Osteocyte (in vitro differentiated cells): ENCODE results near the gene MICB. TPM values are rescaled to one million over a fixed set of nuclear protein-coding genes. Genes with fewer than 3 reads are reported as not detected.

ENCODE experiments used
- DNase-seq: peaks from one replicate; pipeline ENCODE4 v3.0.0; 2021; ENCODE audit warnings: mixed read lengths; ENCODE audit not compliant: unreplicated experiment; ENCODE audit errors: extremely low spot score
- H3K27ac Mint-ChIP-seq: one replicate; pipeline ENCODE4 v1.8.0; 2021; ENCODE audit warnings: mild to moderate bottlenecking, mixed read lengths; ENCODE audit not compliant: unreplicated experiment
- H3K27me3 Mint-ChIP-seq: one replicate; pipeline ENCODE4 v1.8.0; 2021; ENCODE audit warnings: mixed read lengths; ENCODE audit not compliant: unreplicated experiment
- H3K36me3 Mint-ChIP-seq: one replicate; pipeline ENCODE4 v1.8.0; 2021; ENCODE audit warnings: mixed read lengths; ENCODE audit not compliant: unreplicated experiment
- H3K4me1 Mint-ChIP-seq: one replicate; pipeline ENCODE4 v1.8.0; 2021; ENCODE audit warnings: mixed read lengths; ENCODE audit not compliant: unreplicated experiment
- H3K4me3 Mint-ChIP-seq: one replicate; pipeline ENCODE4 v1.8.0; 2021; ENCODE audit warnings: mild to moderate bottlenecking, moderate library complexity, mixed read lengths; ENCODE audit not compliant: unreplicated experiment
- H3K9me3 Mint-ChIP-seq: one replicate; pipeline ENCODE4 v1.8.0; 2021; ENCODE audit warnings: mixed read lengths; ENCODE audit not compliant: unreplicated experiment
- total RNA-seq: library from RNA; stranded (reverse); gene quantifications from 2 replicates; pipeline ENCODE4 v1.2.1, GENCODE V29; 2021
- TF ChIP-seq, protein P1 (sequence below): fragments of 200-600 bp; sonication (generic); IDR thresholded peaks from 2 replicates; pipeline ENCODE4 v1.5.0; 2021; ENCODE audit warnings: antibody characterized with exemption, mild to moderate bottlenecking, moderate library complexity

MICB gene
- total RNA-seq, 1 donor from 2014 or later = 12.1 TPM

GRCh38 chr6:31544676-31545075 is 46.7 kb downstream of the MICB start:
- Mint-ChIP-seq H3K27ac (peak overlapping the region; percentile 58), H3K36me3 (peaks cover 16% of the 10 kb centered on the region), H3K9me3 (no peaks in the 10 kb centered on the region), H3K4me3 (peak overlapping the region; percentile 23), H3K27me3 (no peaks in the 10 kb centered on the region), H3K4me1 (peaks cover 53% of the 10 kb centered on the region)
- no peak for DNase-seq
- TF ChIP-seq, protein P1, sequence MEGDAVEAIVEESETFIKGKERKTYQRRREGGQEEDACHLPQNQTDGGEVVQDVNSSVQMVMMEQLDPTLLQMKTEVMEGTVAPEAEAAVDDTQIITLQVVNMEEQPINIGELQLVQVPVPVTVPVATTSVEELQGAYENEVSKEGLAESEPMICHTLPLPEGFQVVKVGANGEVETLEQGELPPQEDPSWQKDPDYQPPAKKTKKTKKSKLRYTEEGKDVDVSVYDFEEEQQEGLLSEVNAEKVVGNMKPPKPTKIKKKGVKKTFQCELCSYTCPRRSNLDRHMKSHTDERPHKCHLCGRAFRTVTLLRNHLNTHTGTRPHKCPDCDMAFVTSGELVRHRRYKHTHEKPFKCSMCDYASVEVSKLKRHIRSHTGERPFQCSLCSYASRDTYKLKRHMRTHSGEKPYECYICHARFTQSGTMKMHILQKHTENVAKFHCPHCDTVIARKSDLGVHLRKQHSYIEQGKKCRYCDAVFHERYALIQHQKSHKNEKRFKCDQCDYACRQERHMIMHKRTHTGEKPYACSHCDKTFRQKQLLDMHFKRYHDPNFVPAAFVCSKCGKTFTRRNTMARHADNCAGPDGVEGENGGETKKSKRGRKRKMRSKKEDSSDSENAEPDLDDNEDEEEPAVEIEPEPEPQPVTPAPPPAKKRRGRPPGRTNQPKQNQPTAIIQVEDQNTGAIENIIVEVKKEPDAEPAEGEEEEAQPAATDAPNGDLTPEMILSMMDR = no peak

- Mint-ChIP-seq H3K4me3 (peak overlapping the region; percentile 86), H3K27me3 (no peaks in the 10 kb centered on the region), H3K4me1 (peaks cover 49% of the 10 kb centered on the region), H3K9me3 (no peaks in the 10 kb centered on the region), H3K27ac (no peak overlapping the region), H3K36me3 (peaks cover 12% of the 10 kb centered on the region)
- TF ChIP-seq, protein P1 = no peak
- no peak for DNase-seq
These were observed 47.3 kb downstream of the MICB start for GRCh38 chr6:31545291-31545690.

DNA sequence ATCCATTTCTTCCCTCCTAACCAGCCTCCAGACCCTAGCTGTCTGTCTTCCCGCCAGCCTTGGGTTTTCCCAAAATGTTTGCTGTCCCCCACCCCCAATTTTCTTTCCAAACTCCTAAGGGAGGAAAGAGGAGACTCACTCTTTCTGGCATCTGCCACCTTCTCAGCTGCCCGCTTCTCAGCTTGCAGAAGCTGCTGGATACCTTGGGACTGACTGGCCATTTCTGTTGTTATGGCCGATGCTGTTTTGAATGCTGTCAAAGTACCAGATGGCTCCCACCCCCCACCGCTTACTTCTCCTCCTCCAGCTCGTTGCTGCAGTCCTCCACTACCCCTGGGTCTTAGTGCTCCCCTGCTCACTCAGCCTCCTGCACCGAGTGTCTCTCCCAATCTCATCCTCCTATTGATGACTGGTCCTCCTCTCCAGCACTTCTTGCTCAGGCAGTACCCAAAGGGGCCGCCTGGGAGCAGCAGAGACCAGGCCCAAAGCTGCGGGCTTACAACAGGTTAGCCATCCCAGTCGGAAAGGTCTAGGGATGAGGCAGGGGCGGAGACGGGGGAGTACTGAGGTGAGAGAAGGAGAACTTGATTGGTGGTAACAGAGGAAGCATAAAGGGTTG is 48.5 kb downstream of the MICB start, which contains the start of gene ATP6V1G2:
ATP6V1G2 (minus strand) TSS at position 270 of the 619 bp plus-strand sequence; CDS start at position 221, 49 bp downstream.
- peak within 1 kb of the TSS; percentile 86 for H3K27ac Mint-ChIP-seq
- peak; percentile 97 for DNase-seq
- peaks cover 47% of the 10 kb centered on the region for H3K4me1 Mint-ChIP-seq
- peaks cover 13% of the 10 kb centered on the region for H3K36me3 Mint-ChIP-seq
- H3K27me3 Mint-ChIP-seq = no peaks in the 10 kb centered on the region
- H3K4me3 Mint-ChIP-seq = peak within 1 kb of the TSS; percentile 86
- TF ChIP-seq, protein P1 = peak; percentile 94
- H3K9me3 Mint-ChIP-seq = no peaks in the 10 kb centered on the region

DNA sequence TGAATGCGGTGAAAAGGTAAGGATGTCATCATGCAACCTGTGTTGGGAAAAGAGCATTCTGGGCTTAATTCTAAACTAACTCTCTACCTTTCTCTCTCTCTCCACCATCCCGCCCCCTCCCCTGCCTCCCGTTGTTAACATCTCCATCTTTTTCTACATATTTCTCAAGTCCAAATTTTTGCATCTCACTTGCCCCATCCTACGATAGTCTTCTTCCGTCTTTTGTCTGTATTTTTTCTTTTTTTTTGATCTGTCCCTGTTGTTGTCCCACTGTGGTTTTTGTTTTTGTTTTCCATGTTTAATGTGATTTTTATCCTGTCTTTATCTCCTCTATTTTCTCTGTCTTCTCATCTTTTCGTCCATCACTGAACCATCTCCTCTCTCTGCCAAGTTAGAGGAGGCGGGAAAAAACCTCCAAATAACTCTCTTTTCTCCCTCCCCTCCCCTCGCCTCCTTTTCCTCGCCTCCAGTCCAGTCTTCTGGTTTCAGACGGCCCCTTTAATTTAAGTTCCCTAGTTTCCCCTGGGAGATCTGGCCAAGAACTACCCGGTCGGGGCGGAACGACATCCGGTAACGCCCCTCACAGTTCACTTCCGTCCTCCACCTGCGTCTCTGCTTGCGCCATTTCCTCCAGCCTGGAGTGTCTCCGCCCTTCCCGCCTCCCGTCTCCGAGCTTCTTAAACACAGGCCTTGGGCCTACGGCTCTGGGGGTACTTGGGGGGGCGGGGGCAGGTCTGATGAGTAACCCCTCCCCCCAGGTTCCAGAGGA is 49.2 kb downstream of the MICB start, which contains the start of gene NFKBIL1:
NFKBIL1 (plus strand) TSS at position 651 of the 769 bp plus-strand sequence; CDS start at position 738, 87 bp downstream.
- peak within 1 kb of the TSS; percentile 86 for H3K4me3 Mint-ChIP-seq
- H3K36me3 Mint-ChIP-seq = peaks cover 14% of the 10 kb centered on the region
- DNase-seq = peak; percentile 96
- peaks cover 47% of the 10 kb centered on the region for H3K4me1 Mint-ChIP-seq
- no peaks in the 10 kb centered on the region for H3K27me3 Mint-ChIP-seq
- TF ChIP-seq, protein P1 = no peak
- peak within 1 kb of the TSS; percentile 86 for H3K27ac Mint-ChIP-seq
- no peaks in the 10 kb centered on the region for H3K9me3 Mint-ChIP-seq
